Cerebellar cortex (tissue), 1 donor: ENCODE measurements around the gene RBM7.

Experiments
- DNase-seq: peaks from one replicate; pipeline ENCODE4 v3.0.0-alpha.2; 2015; ENCODE audit warnings: low spot score

The RBM7 gene

GRCh38 chr11:114448749-114449482 is 48.5 kb downstream of the RBM7 start:
- peak; percentile 83 for DNase-seq

- DNase-seq, result peak; percentile 17
Observed at GRCh38 chr11:114449845-114450244, 49.4 kb downstream of the RBM7 start.

- no peak for DNase-seq
Observed at GRCh38 chr11:114452399-114452798, 51.9 kb downstream of the RBM7 start.
